Duodenal mucosa (tissue), 2 donors: Measurements from ENCODE around the gene STIMATE.

Experiments
- H3K27ac ChIP-seq: one replicate; pipeline ENCODE4 v1.7.0; 2013; ENCODE audit warnings: low read depth, low read length
- H3K27me3 ChIP-seq, 2 donors: one replicate each; pipeline ENCODE4 v1.7.0; 2013; ENCODE audit warnings: low read length in 2 of 2, control low read depth in 1 of 2; ENCODE audit not compliant: insufficient read depth in 2 of 2, control insufficient read depth in 1 of 2
- H3K36me3 ChIP-seq, 2 donors: one replicate each; pipeline ENCODE4 v1.7.0; 2013; ENCODE audit warnings: low read length in 2 of 2, control low read depth in 1 of 2; ENCODE audit not compliant: insufficient read depth in 2 of 2, control insufficient read depth in 1 of 2
- H3K4me1 ChIP-seq, 2 donors: one replicate each; pipeline ENCODE4 v1.7.0; 2013; ENCODE audit warnings: low read length in 2 of 2, control low read depth in 1 of 2; ENCODE audit not compliant: insufficient read depth in 2 of 2, control insufficient read depth in 1 of 2
- H3K4me3 ChIP-seq, 2 donors: one replicate each; pipeline ENCODE4 v1.7.0; 2013; ENCODE audit warnings: low read length in 2 of 2, low read depth in 1 of 2
- H3K9ac ChIP-seq, 2 donors: one replicate each; pipeline ENCODE4 v1.7.0; 2013; ENCODE audit warnings: low read length in 2 of 2, low read depth in 1 of 2
- H3K9me3 ChIP-seq, 2 donors: one replicate each; pipeline ENCODE4 v1.7.0; 2013; ENCODE audit warnings: low read length in 2 of 2, control low read depth in 1 of 2; ENCODE audit not compliant: control insufficient read depth in 1 of 2

Gene STIMATE

GRCh38 chr3:52838561-52839267 is 58.6 kb downstream of the STIMATE start:
- H3K36me3 ChIP-seq: peaks cover 0 to 27% of the 10 kb centered on the region in 2 donors
- H3K4me3 ChIP-seq: no peak overlapping the region
- no peaks in the 10 kb centered on the region for H3K27me3 ChIP-seq
- H3K9ac ChIP-seq: no peak overlapping the region
- no peak overlapping the region for H3K27ac ChIP-seq
- no peaks in the 10 kb centered on the region for H3K9me3 ChIP-seq
- H3K4me1 ChIP-seq: no peaks in the 10 kb centered on the region

DNA sequence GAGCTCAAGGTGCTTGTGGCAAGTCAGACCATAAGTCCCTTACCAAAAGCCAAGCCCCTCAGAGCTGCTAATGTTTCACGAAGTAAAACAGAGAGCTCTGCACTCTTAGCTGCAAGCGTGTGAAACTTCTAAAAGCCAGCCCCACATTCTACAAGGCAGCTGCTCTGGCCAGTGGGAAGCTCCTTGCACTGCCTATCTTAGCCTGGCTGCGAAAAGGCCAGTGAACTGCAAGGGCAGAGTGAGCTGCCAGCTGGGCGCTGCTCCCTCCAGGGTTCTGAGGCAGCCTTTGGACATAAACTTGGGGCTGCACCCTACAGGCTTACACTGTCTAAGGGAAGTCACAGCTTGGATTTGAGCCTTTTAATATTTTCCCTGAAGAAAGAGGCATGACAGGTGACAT is 60.4 kb downstream of the STIMATE start:
- Histone ChIP-seq H3K9me3 (no peaks in the 10 kb centered on the region), H3K4me3 (no peak overlapping the region), H3K9ac (no peak overlapping the region), H3K4me1 (peaks cover 0 to under 1% of the 10 kb centered on the region in 2 donors), H3K27ac (no peak overlapping the region), H3K36me3 (peaks cover 0 to 19% of the 10 kb centered on the region in 2 donors), H3K27me3 (no peaks in the 10 kb centered on the region)

- Histone ChIP-seq H3K4me3 (no peak overlapping the region), H3K4me1 (peaks cover 0 to 6% of the 10 kb centered on the region in 2 donors), H3K9ac (no peak overlapping the region), H3K27ac (no peak overlapping the region), H3K36me3 (peaks cover 0 to 14% of the 10 kb centered on the region in 2 donors), H3K9me3 (no peaks in the 10 kb centered on the region), H3K27me3 (no peaks in the 10 kb centered on the region)
Measured at GRCh38 chr3:52836471-52836845, 60.9 kb downstream of the STIMATE start.

DNA sequence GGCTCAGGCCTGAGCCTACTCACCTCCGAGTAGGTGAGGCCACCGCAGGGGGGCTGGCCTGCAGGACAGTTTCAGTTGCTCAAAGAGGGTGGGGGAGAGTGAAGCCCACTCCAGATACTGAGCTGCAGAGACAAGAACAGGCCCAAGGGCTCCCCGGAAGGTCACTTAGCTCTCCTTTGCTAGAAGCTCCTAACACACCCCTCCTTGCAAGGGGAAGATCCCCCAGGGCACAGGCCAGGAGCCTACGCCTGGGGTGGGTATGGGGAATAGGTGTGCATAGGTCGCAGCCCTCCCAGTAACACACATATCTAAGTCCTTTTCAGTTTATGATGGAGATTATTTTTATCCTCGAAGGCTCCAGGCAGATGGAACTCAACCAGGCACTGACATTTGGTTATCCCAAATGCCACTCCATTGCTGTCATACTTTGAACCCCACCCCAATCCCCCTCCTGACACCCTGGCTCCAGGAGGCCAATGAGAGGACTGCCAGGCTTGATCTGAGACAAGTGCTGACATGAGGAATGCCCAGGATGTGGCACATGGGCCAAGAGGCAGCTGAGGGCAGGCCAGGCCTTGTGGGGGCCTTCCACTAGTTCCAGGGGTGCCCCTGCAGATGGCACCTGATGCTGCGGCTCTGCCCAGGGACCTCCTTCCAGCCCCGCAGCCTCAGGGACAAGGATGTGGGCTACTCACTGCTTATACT is 61.4 kb downstream of the STIMATE start:
- Histone ChIP-seq H3K4me1 (peaks cover 0 to 7% of the 10 kb centered on the region in 2 donors), H3K27ac (no peak overlapping the region), H3K9me3 (no peaks in the 10 kb centered on the region)

GRCh38 chr3:52834871-52835501 is 62.4 kb downstream of the STIMATE start, which contains the start of gene MUSTN1:
TSS of gene MUSTN1 (minus strand) at chr3:52835019. CDS start at chr3:52834948, 71 bp downstream.
- Histone ChIP-seq H3K9me3 (no peaks in the 10 kb centered on the region), H3K27me3 (no peaks in the 10 kb centered on the region), H3K27ac (no peak within 1 kb of the TSS), H3K9ac (no peak within 1 kb of the TSS), H3K4me1 (peaks cover 0 to 7% of the 10 kb centered on the region in 2 donors), H3K36me3 (peaks cover 0 to 3% of the 10 kb centered on the region in 2 donors), H3K4me3 (no peak within 1 kb of the TSS)

More for the DNA sequence above, 61.4 kb downstream of the STIMATE start:
- peaks cover 0 to 9% of the 10 kb centered on the region in 2 donors for H3K36me3 ChIP-seq
- no peak overlapping the region for H3K9ac ChIP-seq
- H3K4me3 ChIP-seq: no peak overlapping the region
- no peaks in the 10 kb centered on the region for H3K27me3 ChIP-seq

DNA sequence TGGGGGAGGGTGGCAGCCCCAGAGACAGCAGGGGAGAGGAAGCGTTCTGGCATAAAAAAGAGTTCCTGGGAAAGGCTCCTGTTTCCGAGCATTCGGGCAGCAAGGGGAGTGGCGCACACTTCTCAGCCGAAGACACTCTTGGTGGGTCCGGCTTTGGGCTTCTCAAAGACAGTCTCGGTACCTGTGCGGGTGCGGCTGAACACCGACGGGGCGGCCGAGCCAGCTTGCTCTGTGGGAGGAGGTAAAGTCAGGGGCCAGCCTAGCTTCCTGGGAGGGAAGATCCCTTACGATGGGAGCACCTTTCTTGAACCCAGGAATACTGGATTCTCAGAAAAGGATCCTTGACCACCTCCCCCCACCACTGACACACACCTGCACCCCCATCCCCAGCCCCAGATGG is 64.1 kb downstream of the STIMATE start:
- Histone ChIP-seq H3K27me3 (no peaks in the 10 kb centered on the region), H3K36me3 (peaks cover 0 to 3% of the 10 kb centered on the region in 2 donors), H3K4me1 (peaks cover 0 to 7% of the 10 kb centered on the region in 2 donors), H3K27ac (no peak overlapping the region), H3K9ac (no peak overlapping the region), H3K9me3 (no peaks in the 10 kb centered on the region), H3K4me3 (no peak overlapping the region)

DNA sequence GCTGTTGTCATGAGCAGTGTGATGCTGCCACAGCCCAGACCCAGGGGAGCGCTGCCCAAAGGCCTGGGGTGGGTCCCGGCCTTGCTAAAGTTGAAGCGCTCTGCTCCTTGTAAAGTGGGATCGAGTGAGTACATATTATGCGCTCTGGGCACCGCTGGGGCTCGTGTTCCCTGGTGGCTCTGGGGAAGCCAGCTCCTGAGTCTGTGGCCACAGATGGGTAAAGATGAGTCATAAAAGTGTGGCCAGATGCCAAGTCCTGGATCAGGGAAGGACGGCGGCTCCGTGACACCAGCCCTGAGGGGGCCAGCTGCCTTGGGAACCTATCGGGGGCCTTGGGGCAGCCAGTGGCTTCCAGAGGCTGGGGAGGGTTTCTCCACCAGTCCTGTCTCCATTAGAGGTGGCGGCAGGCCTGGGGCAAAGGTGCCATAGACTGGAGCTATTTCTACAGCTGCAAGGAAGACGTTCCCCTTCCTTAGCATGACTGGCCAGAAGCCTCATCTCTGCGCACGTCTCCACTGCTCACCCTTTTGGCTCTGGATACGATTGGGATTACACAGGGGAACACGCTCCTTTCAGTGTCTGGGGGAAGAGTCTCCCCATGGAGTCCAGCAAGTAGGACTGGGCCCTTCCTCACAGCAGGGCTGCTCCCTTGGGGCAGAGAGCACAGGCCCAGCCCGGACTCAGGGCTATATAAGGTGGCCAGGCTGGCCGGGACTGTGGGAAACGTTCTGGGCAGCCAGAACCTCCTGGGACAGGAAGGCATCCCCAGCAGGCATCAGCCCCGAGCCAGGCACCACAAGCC is 65.6 kb downstream of the STIMATE start:
- Histone ChIP-seq H3K36me3 (peaks cover 0 to 3% of the 10 kb centered on the region in 2 donors), H3K27me3 (no peaks in the 10 kb centered on the region), H3K9ac (no peak overlapping the region), H3K27ac (no peak overlapping the region), H3K4me1 (peaks cover 0 to 7% of the 10 kb centered on the region in 2 donors), H3K4me3 (no peak overlapping the region), H3K9me3 (no peaks in the 10 kb centered on the region)

GRCh38 chr3:52830535-52831258 is 66.7 kb downstream of the STIMATE start, which contains the start of gene ITIH4:
TSS of gene ITIH4 (minus strand) at chr3:52830672. CDS start at chr3:52830642, 30 bp downstream.
- H3K4me1 ChIP-seq: peaks cover 0 to 7% of the 10 kb centered on the region in 2 donors
- H3K27ac ChIP-seq: no peak within 1 kb of the TSS
- H3K9ac ChIP-seq: no peak within 1 kb of the TSS
- no peaks in the 10 kb centered on the region for H3K9me3 ChIP-seq
- no peak within 1 kb of the TSS for H3K4me3 ChIP-seq
- no peaks in the 10 kb centered on the region for H3K36me3 ChIP-seq
- H3K27me3 ChIP-seq: no peaks in the 10 kb centered on the region

DNA sequence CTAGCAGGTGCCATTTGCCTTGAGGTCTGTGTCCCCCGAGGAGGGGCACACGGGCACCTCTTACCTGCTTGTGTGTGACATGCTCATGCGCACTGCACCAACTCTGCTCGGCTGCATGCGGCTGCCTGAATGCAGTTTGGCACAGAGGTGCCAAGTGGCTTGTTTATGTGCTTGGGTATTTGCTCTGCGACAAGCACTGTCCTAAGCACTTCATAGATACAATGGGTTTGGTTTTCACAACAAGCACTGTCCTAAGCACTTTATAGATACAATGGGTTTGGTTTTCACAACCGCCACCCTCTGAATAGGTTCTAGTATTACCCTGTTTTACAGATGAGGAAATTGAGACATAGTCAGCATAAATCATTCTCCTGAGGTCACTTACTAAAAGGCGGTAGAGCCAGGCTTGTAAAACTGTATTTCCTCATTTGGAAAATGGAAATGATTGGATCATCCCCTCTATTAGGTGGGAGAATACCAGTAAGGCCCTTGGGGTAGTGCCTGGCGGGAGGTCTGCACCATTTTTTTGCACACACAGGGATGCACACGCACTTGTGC is 67.4 kb downstream of the STIMATE start:
- Histone ChIP-seq H3K27ac (no peak overlapping the region), H3K36me3 (no peaks in the 10 kb centered on the region), H3K4me3 (no peak overlapping the region), H3K27me3 (no peaks in the 10 kb centered on the region), H3K9me3 (no peaks in the 10 kb centered on the region), H3K9ac (no peak overlapping the region), H3K4me1 (peaks cover 0 to 7% of the 10 kb centered on the region in 2 donors)
